GM18507 (cell line): ENCODE measurements around the gene SHMT2.
"Not testable (repeated sequence)": the region's sequence is repeated elsewhere in the genome, so short reads cannot be mapped to it uniquely, and the experiment has no call there.

Experiments
- DNase-seq: peaks from one replicate; pipeline ENCODE4 v3.0.0; 2011; ENCODE audit warnings: low read depth; ENCODE audit not compliant: insufficient read length; ENCODE audit errors: extremely low spot score
- FAIRE-seq: peaks from 2 replicates; lab custom pipeline; 2011; peaks lifted over from hg19 to GRCh38; lab: Jason Lieb, UNC

The SHMT2 gene

DNA sequence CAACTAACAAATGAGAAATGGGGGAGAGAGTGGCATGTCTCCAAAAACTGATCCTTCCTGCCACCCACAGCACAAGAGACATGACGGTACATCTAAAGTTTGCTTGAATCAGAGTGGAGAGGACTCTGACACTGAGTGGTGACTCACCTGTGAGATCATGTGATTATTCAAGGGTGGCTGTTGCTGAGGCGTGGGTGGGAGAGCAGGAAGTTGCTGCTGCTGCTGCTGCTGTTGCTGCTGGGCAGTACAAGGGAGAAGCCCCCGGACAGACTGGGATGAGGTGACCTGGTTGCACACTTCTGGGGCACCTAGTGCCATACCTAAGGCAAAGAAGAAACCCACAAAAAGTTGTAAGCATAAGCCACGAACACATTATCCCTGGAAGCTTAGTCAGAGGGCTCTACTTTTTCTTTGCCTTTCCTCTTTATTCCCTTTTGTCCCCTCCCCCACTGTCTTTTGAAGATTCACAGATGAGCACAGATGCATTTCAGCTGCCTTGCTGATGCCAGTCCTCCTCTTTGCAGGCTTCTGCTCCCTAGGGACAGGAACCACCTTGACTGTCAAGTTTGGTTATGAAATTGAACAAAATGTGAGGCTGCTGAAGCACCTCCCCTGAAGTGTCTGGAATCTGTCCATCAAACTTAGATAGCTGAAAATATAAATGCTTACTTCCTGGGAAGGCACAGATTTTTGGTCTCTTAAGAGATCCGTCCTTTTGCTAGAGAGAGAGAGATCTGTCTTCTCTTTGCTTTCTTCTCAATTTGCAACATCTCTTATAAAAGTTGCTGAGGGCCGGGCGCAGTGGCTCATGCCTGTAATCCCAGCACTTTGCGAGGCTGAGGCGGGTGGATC is 50.9 kb downstream of the SHMT2 start:
- DNase-seq (peak; percentile 51), FAIRE-seq (peak; percentile 91)

DNA sequence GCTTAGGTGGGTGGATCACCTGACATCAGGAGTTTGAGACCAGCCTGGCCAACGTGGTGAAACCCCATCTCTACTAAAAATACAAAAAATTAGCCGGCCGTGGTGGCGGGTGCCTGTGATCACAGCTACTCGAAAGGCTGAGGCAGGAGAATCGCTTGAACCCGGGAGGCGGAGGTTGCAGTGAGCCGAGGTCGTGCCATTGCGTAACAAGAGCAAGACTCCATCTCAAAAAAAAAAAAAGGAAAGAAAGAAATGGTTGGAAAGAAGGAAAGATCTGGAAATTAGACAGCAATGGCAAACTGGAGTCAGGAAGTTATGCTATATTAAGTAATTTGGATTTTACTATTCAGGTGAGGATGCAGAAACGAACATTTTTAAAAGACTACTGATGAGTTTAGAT is 52.6 kb downstream of the SHMT2 start:
- FAIRE-seq, DNase-seq: not testable (repeated sequence)
